ENCODE results near the gene BRD3. TPM values are rescaled to one million over a fixed set of nuclear protein-coding genes. Genes with fewer than 3 reads are reported as not detected.

BRD3 gene
- total RNA-seq, 1 experiment from 2014 or later = 2.9 TPM

GRCh38 chr9:134046894-134047681 lies 20.7 kb downstream of the BRD3 start:
- DNase-seq (ENCODE audit: low read depth) = no peak
- in situ Hi-C loops (cut with HindIII; ENCODE audit: low pct_unique_long_range_greater_than_20kb, low sequenced_read_pairs) = no loop called here

GRCh38 chr9:134045841-134046544 lies 21.8 kb downstream of the BRD3 start:
- DNase-seq (ENCODE audit: low read depth) = no peak
- in situ Hi-C loops (cut with HindIII; ENCODE audit: low pct_unique_long_range_greater_than_20kb, low sequenced_read_pairs) = no loop called here

- in situ Hi-C loops (cut with HindIII; ENCODE audit: low pct_unique_long_range_greater_than_20kb, low sequenced_read_pairs) = no loop called here
- no peak for DNase-seq (ENCODE audit: low read depth)
Measured at GRCh38 chr9:134044944-134045343, 22.9 kb downstream of the BRD3 start.

- in situ Hi-C loops (cut with HindIII; ENCODE audit: low pct_unique_long_range_greater_than_20kb, low sequenced_read_pairs) = no loop called here
- no peak for DNase-seq (ENCODE audit: low read depth)
Measured at GRCh38 chr9:134043531-134043988, 24.3 kb downstream of the BRD3 start.

GRCh38 chr9:134041649-134041962 lies 26.2 kb downstream of the BRD3 start:
- DNase-seq (ENCODE audit: low read depth) = no peak
- in situ Hi-C loops (cut with HindIII; ENCODE audit: low pct_unique_long_range_greater_than_20kb, low sequenced_read_pairs) = no loop called here

GRCh38 chr9:134040781-134041648 lies 26.8 kb downstream of the BRD3 start:
- DNase-seq (ENCODE audit: low read depth) = no peak
- in situ Hi-C loops (cut with HindIII; ENCODE audit: low pct_unique_long_range_greater_than_20kb, low sequenced_read_pairs) = no loop called here

GRCh38 chr9:134040176-134040565 lies 27.7 kb downstream of the BRD3 start:
- in situ Hi-C loops (cut with HindIII; ENCODE audit: low pct_unique_long_range_greater_than_20kb, low sequenced_read_pairs) = no loop called here

GRCh38 chr9:134039386-134040175 lies 28.2 kb downstream of the BRD3 start:
- DNase-seq (ENCODE audit: low read depth) = no peak
- in situ Hi-C loops (cut with HindIII; ENCODE audit: low pct_unique_long_range_greater_than_20kb, low sequenced_read_pairs) = no loop called here

More at GRCh38 chr9:134040176-134040565, 27.7 kb downstream of the BRD3 start:
- DNase-seq (ENCODE audit: low read depth) = no peak

- no peak for DNase-seq (ENCODE audit: low read depth)
- in situ Hi-C loops (cut with HindIII; ENCODE audit: low pct_unique_long_range_greater_than_20kb, low sequenced_read_pairs) = no loop called here
Measured at GRCh38 chr9:134037641-134038040, 30.2 kb downstream of the BRD3 start.

- in situ Hi-C loops (cut with HindIII; ENCODE audit: low pct_unique_long_range_greater_than_20kb, low sequenced_read_pairs) = no loop called here
- DNase-seq (ENCODE audit: low read depth) = no peak
Measured at GRCh38 chr9:134036130-134036529, 31.7 kb downstream of the BRD3 start.

GRCh38 chr9:134035041-134036039 lies 32.5 kb downstream of the BRD3 start:
- in situ Hi-C loops (cut with HindIII; ENCODE audit: low pct_unique_long_range_greater_than_20kb, low sequenced_read_pairs) = no loop called here
- DNase-seq (ENCODE audit: low read depth) = no peak

- in situ Hi-C loops (cut with HindIII; ENCODE audit: low pct_unique_long_range_greater_than_20kb, low sequenced_read_pairs) = no loop called here
- DNase-seq (ENCODE audit: low read depth) = no peak
Measured at GRCh38 chr9:134034215-134035040, 33.4 kb downstream of the BRD3 start.

GRCh38 chr9:134033516-134034214 lies 34.2 kb downstream of the BRD3 start:
- in situ Hi-C loops (cut with HindIII; ENCODE audit: low pct_unique_long_range_greater_than_20kb, low sequenced_read_pairs) = no loop called here
- no peak for DNase-seq (ENCODE audit: low read depth)

GRCh38 chr9:134032456-134033222 lies 35.2 kb downstream of the BRD3 start:
- DNase-seq (ENCODE audit: low read depth) = no peak
- in situ Hi-C loops (cut with HindIII; ENCODE audit: low pct_unique_long_range_greater_than_20kb, low sequenced_read_pairs) = no loop called here

GRCh38 chr9:134031783-134032182 lies 36.0 kb downstream of the BRD3 start:
- DNase-seq (ENCODE audit: low read depth) = no peak
- in situ Hi-C loops (cut with HindIII; ENCODE audit: low pct_unique_long_range_greater_than_20kb, low sequenced_read_pairs) = no loop called here

Measured in Caki2 (cell line).